Astrocyte of the spinal cord (primary cell): Measurements from ENCODE around the gene TOP1.

ENCODE experiments used
- DNase-seq: peaks from one replicate; pipeline ENCODE4 v3.0.0; 2011; ENCODE audit warnings: low read depth, low spot score
- H3K4me3 ChIP-seq: 2 replicates; pipeline ENCODE4 v1.5.1; 2011; ENCODE audit warnings: low read depth, mild to moderate bottlenecking, low read length, moderate library complexity
- in situ Hi-C: cut with HindIII; loops from 2 replicates; pipeline ENCODE4 v1.10.0; 2017; ENCODE audit warnings: low sequenced_read_pairs
- TF ChIP-seq, protein P1 (sequence below): IDR thresholded peaks from 2 replicates; pipeline ENCODE4 v1.5.1; 2012; ENCODE audit warnings: low read depth, mild to moderate bottlenecking, low read length, inconsistent platforms

The TOP1 gene

GRCh38 chr20:41141153-41141815 lies 112.7 kb downstream of the TOP1 start:
- no peak overlapping the region for H3K4me3 ChIP-seq
- TF ChIP-seq, protein P1, sequence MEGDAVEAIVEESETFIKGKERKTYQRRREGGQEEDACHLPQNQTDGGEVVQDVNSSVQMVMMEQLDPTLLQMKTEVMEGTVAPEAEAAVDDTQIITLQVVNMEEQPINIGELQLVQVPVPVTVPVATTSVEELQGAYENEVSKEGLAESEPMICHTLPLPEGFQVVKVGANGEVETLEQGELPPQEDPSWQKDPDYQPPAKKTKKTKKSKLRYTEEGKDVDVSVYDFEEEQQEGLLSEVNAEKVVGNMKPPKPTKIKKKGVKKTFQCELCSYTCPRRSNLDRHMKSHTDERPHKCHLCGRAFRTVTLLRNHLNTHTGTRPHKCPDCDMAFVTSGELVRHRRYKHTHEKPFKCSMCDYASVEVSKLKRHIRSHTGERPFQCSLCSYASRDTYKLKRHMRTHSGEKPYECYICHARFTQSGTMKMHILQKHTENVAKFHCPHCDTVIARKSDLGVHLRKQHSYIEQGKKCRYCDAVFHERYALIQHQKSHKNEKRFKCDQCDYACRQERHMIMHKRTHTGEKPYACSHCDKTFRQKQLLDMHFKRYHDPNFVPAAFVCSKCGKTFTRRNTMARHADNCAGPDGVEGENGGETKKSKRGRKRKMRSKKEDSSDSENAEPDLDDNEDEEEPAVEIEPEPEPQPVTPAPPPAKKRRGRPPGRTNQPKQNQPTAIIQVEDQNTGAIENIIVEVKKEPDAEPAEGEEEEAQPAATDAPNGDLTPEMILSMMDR: no peak
- in situ Hi-C loops: no loop called here
- peak; percentile 56 for DNase-seq

DNA sequence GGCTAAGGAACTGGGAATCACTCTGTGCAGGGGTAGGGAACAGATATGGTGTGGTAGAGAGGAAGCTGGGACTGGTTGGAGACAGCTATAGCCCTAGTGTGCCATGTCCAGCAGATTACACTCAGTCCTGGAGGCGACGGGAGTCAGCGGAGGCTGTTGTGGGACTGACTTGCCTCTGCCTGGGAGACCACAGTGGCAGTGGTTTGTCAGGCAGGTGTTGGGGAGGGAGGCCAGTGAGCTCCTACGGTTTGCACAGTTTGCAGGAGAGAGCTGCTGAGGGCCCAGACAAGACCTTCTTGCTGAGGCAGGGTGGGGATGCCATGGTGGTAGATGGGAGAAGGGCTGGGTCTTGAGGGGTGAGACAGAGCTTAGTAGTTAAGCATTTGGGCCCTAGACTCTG lies 113.6 kb downstream of the TOP1 start:
- H3K4me3 ChIP-seq: no peak overlapping the region
- in situ Hi-C loops: no loop called here
- TF ChIP-seq, protein P1: no peak
- DNase-seq: no peak

DNA sequence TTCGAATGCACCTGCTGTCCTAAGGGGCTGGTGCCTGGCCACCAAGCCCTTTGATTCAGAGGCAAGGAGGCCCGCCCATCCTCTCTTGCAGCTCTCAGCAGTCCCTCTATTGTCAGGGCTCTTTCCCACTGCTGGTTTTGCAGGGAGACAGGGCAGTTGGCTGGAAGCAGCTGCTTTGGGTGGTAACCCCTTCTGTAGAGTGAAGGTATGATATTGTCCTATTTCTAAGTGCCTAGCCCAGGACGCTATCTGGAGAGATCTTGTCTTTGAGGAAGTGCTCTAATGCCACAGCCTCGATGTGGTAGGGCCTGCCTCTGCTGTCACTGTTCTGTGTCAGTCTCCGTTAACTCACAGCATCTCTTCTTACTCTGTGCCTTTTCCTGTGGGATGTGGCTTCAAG lies 114.3 kb downstream of the TOP1 start:
- no peak overlapping the region for H3K4me3 ChIP-seq
- TF ChIP-seq, protein P1: no peak
- no peak for DNase-seq
- in situ Hi-C loops: no loop called here

- no peak for DNase-seq
- H3K4me3 ChIP-seq: no peak overlapping the region
- TF ChIP-seq, protein P1: no peak
- in situ Hi-C loops: no loop called here
Observed at GRCh38 chr20:41143354-41143753, 114.7 kb downstream of the TOP1 start.

GRCh38 chr20:41145317-41145716 lies 116.7 kb downstream of the TOP1 start:
- no peak for DNase-seq
- TF ChIP-seq, protein P1: no peak
- H3K4me3 ChIP-seq: no peak overlapping the region
- in situ Hi-C loops: no loop called here

- DNase-seq: no peak
- no peak overlapping the region for H3K4me3 ChIP-seq
- TF ChIP-seq, protein P1: no peak
- in situ Hi-C loops: no loop called here
Observed at GRCh38 chr20:41145821-41146620, 117.4 kb downstream of the TOP1 start.
